ENCODE data around the gene SLC23A1.
A peak's percentile ranks its signal among the peaks of the same experiment; 100 is the strongest.
"Not testable (repeated sequence)": the region's sequence is repeated elsewhere in the genome, so short reads cannot be mapped to it uniquely, and the experiment has no call there.

SLC23A1 gene

GRCh38 chr5:139369181-139369580 lies 13.9 kb downstream of the SLC23A1 start:
- no peak for DNase-seq (ENCODE audit: low read depth in 2 of 2)

GRCh38 chr5:139368613-139369012 lies 14.5 kb downstream of the SLC23A1 start:
- DNase-seq (ENCODE audit: low read depth in 2 of 2) = no peak

- no peak for DNase-seq (ENCODE audit: low read depth in 2 of 2)
Measured at GRCh38 chr5:139364466-139364865, 18.6 kb downstream of the SLC23A1 start.

GRCh38 chr5:139363937-139364336 lies 19.2 kb downstream of the SLC23A1 start:
- no peak for DNase-seq (ENCODE audit: low read depth in 2 of 2)

- no peak for DNase-seq (ENCODE audit: low read depth in 2 of 2)
Measured at GRCh38 chr5:139361835-139362429, 21.2 kb downstream of the SLC23A1 start.

GRCh38 chr5:139360384-139360783 lies 22.7 kb downstream of the SLC23A1 start:
- no peak for DNase-seq (ENCODE audit: low read depth in 2 of 2)

- no peak for DNase-seq (ENCODE audit: low read depth in 2 of 2)
Measured at GRCh38 chr5:139358064-139358463, 25.0 kb downstream of the SLC23A1 start.

- DNase-seq (ENCODE audit: low read depth in 2 of 2) = not testable (repeated sequence)
Measured at GRCh38 chr5:139355900-139356299, 27.2 kb downstream of the SLC23A1 start.

GRCh38 chr5:139354186-139354585 lies 28.9 kb downstream of the SLC23A1 start:
- DNase-seq (ENCODE audit: low read depth in 2 of 2) = no peak

- DNase-seq (ENCODE audit: low read depth in 2 of 2) = not testable (repeated sequence)
Measured at GRCh38 chr5:139347863-139348262, 35.2 kb downstream of the SLC23A1 start.

GRCh38 chr5:139345442-139345841 lies 37.7 kb downstream of the SLC23A1 start:
- not testable (repeated sequence) for DNase-seq (ENCODE audit: low read depth in 2 of 2)

- DNase-seq (ENCODE audit: low read depth in 2 of 2) = no peak
Measured at GRCh38 chr5:139344177-139344576, 38.9 kb downstream of the SLC23A1 start.

GRCh38 chr5:139343476-139343875 lies 39.6 kb downstream of the SLC23A1 start:
- no peak for DNase-seq (ENCODE audit: low read depth in 2 of 2)

- DNase-seq (ENCODE audit: low read depth in 2 of 2) = peak in 1 of 2 donors; percentile 58
Measured at GRCh38 chr5:139342423-139342723, 40.7 kb downstream of the SLC23A1 start.

- DNase-seq (ENCODE audit: low read depth in 2 of 2) = peak; percentile 95 to 96
Measured at GRCh38 chr5:139341689-139342422, 41.2 kb downstream of the SLC23A1 start, which contains the start of gene PAIP2. Gene PAIP2 (plus strand): TSS chr5:139341854. CDS start chr5:139363785, 21,931 bp downstream.

GRCh38 chr5:139341187-139341688 lies 41.9 kb downstream of the SLC23A1 start:
- DNase-seq (ENCODE audit: low read depth in 2 of 2) = no peak

- no peak for DNase-seq (ENCODE audit: low read depth in 2 of 2)
Measured at GRCh38 chr5:139340051-139340450, 43.0 kb downstream of the SLC23A1 start.

- DNase-seq (ENCODE audit: low read depth in 2 of 2) = no peak
Measured at GRCh38 chr5:139335811-139336210, 47.3 kb downstream of the SLC23A1 start.

Measured in activated CD8-positive, alpha-beta memory T cell treated with anti-CD3 and anti-CD28 coated beads for 4 hours (primary cell).